Measurements from ENCODE around the gene JAML.

The JAML gene

GRCh38 chr11:118217575-118217974 is 7.2 kb downstream of the JAML start:
- in situ Hi-C loops (cut with MboI; ENCODE audit: low sequenced_read_pairs): no loop called here

- in situ Hi-C loops (cut with MboI; ENCODE audit: low sequenced_read_pairs): no loop called here
Measured at GRCh38 chr11:118216621-118217481, 8.0 kb downstream of the JAML start.

GRCh38 chr11:118215765-118216164 is 9.0 kb downstream of the JAML start:
- in situ Hi-C loops (cut with MboI; ENCODE audit: low sequenced_read_pairs): no loop called here

- in situ Hi-C loops (cut with MboI; ENCODE audit: low sequenced_read_pairs): no loop called here
Measured at GRCh38 chr11:118215262-118215661, 9.5 kb downstream of the JAML start.

- in situ Hi-C loops (cut with MboI; ENCODE audit: low sequenced_read_pairs): no loop called here
Measured at GRCh38 chr11:118214210-118214914, 10.4 kb downstream of the JAML start.

- in situ Hi-C loops (cut with MboI; ENCODE audit: low sequenced_read_pairs): no loop called here
Measured at GRCh38 chr11:118213781-118214180, 11.0 kb downstream of the JAML start.

GRCh38 chr11:118213201-118213600 is 11.6 kb downstream of the JAML start:
- in situ Hi-C loops (cut with MboI; ENCODE audit: low sequenced_read_pairs): no loop called here

- in situ Hi-C loops (cut with MboI; ENCODE audit: low sequenced_read_pairs): no loop called here
Measured at GRCh38 chr11:118212781-118213191, 12.0 kb downstream of the JAML start.

GRCh38 chr11:118212131-118212725 is 12.6 kb downstream of the JAML start:
- in situ Hi-C loops (cut with MboI; ENCODE audit: low sequenced_read_pairs): no loop called here

- in situ Hi-C loops (cut with MboI; ENCODE audit: low sequenced_read_pairs): no loop called here
Measured at GRCh38 chr11:118211006-118211405, 13.8 kb downstream of the JAML start.

- in situ Hi-C loops (cut with MboI; ENCODE audit: low sequenced_read_pairs): no loop called here
Measured at GRCh38 chr11:118210323-118210722, 14.5 kb downstream of the JAML start.

GRCh38 chr11:118209033-118209432 is 15.8 kb downstream of the JAML start:
- in situ Hi-C loops (cut with MboI; ENCODE audit: low sequenced_read_pairs): no loop called here

GRCh38 chr11:118207079-118207478 is 17.7 kb downstream of the JAML start:
- in situ Hi-C loops (cut with MboI; ENCODE audit: low sequenced_read_pairs): no loop called here

GRCh38 chr11:118206391-118207031 is 18.3 kb downstream of the JAML start:
- in situ Hi-C loops (cut with MboI; ENCODE audit: low sequenced_read_pairs): no loop called here

- in situ Hi-C loops (cut with MboI; ENCODE audit: low sequenced_read_pairs): no loop called here
Measured at GRCh38 chr11:118205606-118206378, 19.0 kb downstream of the JAML start.

GRCh38 chr11:118202599-118203422 is 22.0 kb downstream of the JAML start:
- in situ Hi-C loops (cut with MboI; ENCODE audit: low sequenced_read_pairs): no loop called here

- in situ Hi-C loops (cut with MboI; ENCODE audit: low sequenced_read_pairs): no loop called here
Measured at GRCh38 chr11:118201966-118202365, 22.8 kb downstream of the JAML start.

GRCh38 chr11:118200901-118201680 is 23.7 kb downstream of the JAML start:
- in situ Hi-C loops (cut with MboI; ENCODE audit: low sequenced_read_pairs): no loop called here

- in situ Hi-C loops (cut with MboI; ENCODE audit: low sequenced_read_pairs): no loop called here
Measured at GRCh38 chr11:118200497-118200896, 24.3 kb downstream of the JAML start.
